HEK293 (cell line): ENCODE results near the gene KDSR.
A peak's percentile ranks its signal among the peaks of the same experiment; 100 is the strongest.

Experiments
- CTCF ChIP-seq: fragments of 450-650 bp; formaldehyde crosslinking; IDR thresholded peaks from 2 replicates; pipeline ENCODE4 v1.5.1; 2016; ENCODE audit warnings: missing biosample characterization, missing genetic modification characterization
- PBX3 ChIP-seq: sonication (generic); formaldehyde crosslinking; IDR thresholded peaks from 2 replicates; pipeline ENCODE4 v1.8.1; 2022; ENCODE audit warnings: mild to moderate bottlenecking, moderate library complexity, missing genetic modification reagents
- PRDM4 ChIP-seq: fragments of 450-650 bp; formaldehyde crosslinking; IDR thresholded peaks from 2 replicates; pipeline ENCODE4 v1.5.1; 2017; ENCODE audit warnings: missing biosample characterization, missing genetic modification characterization
- SETDB1 ChIP-seq: IDR thresholded peaks from one replicate; pipeline ENCODE4 v1.6.1; 2017; ENCODE audit warnings: mild to moderate bottlenecking, low read length, moderate library complexity, mixed read lengths; ENCODE audit not compliant: insufficient read length
- ZNF324 ChIP-seq: fragments of 450-650 bp; formaldehyde crosslinking; IDR thresholded peaks from 2 replicates; pipeline ENCODE4 v1.5.1; 2016; ENCODE audit warnings: missing biosample characterization, missing genetic modification characterization
- ZNF501 ChIP-seq: fragments of 450-650 bp; formaldehyde crosslinking; IDR thresholded peaks from 2 replicates; pipeline ENCODE4 v1.5.1; 2016; ENCODE audit warnings: missing biosample characterization, missing genetic modification characterization
- ZNF521 ChIP-seq: fragments of 450-650 bp; formaldehyde crosslinking; IDR thresholded peaks from 2 replicates; pipeline ENCODE4 v1.5.1; 2017; ENCODE audit warnings: missing biosample characterization, mild to moderate bottlenecking, missing genetic modification characterization
- ZNF600 ChIP-seq: fragments of 450-650 bp; formaldehyde crosslinking; IDR thresholded peaks from 2 replicates; pipeline ENCODE4 v1.5.1; 2016; ENCODE audit warnings: missing biosample characterization, missing genetic modification characterization
- ZNF629 ChIP-seq: fragments of 450-650 bp; formaldehyde crosslinking; IDR thresholded peaks from 2 replicates; pipeline ENCODE4 v1.5.1; 2017; ENCODE audit warnings: missing biosample characterization, missing genetic modification characterization
- ZNF670 ChIP-seq: fragments of 450-650 bp; formaldehyde crosslinking; IDR thresholded peaks from 2 replicates; pipeline ENCODE4 v1.5.1; 2016; ENCODE audit warnings: missing biosample characterization, missing genetic modification characterization, low read depth

GRCh38 chr18:63342206-63342605 is 24.8 kb downstream of the KDSR start:
- no peak for TF ChIP-seq ZNF324 (tag by site-specific recombination)
- no peak for TF ChIP-seq PRDM4 (tag by site-specific recombination)
- peak; percentile 67; the same call in 1 of the 2 replicates for TF ChIP-seq CTCF (tag by site-specific recombination)
- no peak for TF ChIP-seq SETDB1
- no peak for TF ChIP-seq ZNF501 (tag by site-specific recombination)
- TF ChIP-seq PBX3 (CRISPR knock-in tag) = no peak
- no peak for TF ChIP-seq ZNF629 (tag by site-specific recombination)
- no peak for TF ChIP-seq ZNF600 (tag by site-specific recombination)
- TF ChIP-seq ZNF521 = no peak
- TF ChIP-seq ZNF670 (tag by site-specific recombination) = no peak
